Measurements from ENCODE around the gene OSR1.

DNA sequence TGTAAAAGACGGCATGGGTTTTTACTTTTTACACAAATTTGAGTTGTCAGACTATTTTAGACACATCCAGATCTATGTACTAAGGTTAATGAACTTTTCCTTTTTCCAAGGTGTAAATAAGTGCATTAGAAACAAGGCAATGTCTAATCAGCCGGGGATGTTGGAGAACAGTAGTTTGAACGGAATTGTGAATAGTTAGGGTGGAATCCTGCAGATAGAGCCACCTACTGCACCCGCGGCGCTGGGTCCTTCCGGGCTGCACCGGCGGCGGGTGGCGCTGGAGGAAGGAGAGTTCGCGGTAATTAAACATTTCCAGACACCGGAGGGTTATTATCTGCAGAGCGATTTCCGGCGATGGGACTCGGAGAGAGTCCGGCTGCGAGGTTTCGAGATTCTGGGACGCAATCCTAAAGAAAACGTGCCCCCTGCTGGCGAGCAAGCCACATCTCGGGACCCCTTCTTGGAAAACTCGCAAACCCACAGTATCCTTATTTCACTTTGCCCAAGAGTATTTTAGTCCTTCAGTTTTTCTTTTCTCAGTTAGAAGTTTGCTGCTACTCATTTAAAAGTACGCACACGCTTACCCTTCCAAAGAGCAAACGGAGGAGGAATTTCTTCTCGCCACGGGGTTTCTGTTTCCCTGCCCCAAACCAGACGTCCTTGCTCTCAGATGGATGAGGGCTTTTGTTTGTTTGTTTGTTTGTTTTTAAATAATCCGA lies 4.5 kb upstream of the OSR1 start:
- TF ChIP-seq, protein P1, sequence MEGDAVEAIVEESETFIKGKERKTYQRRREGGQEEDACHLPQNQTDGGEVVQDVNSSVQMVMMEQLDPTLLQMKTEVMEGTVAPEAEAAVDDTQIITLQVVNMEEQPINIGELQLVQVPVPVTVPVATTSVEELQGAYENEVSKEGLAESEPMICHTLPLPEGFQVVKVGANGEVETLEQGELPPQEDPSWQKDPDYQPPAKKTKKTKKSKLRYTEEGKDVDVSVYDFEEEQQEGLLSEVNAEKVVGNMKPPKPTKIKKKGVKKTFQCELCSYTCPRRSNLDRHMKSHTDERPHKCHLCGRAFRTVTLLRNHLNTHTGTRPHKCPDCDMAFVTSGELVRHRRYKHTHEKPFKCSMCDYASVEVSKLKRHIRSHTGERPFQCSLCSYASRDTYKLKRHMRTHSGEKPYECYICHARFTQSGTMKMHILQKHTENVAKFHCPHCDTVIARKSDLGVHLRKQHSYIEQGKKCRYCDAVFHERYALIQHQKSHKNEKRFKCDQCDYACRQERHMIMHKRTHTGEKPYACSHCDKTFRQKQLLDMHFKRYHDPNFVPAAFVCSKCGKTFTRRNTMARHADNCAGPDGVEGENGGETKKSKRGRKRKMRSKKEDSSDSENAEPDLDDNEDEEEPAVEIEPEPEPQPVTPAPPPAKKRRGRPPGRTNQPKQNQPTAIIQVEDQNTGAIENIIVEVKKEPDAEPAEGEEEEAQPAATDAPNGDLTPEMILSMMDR (IDR thresholded peaks at IDR 0.05) = peak; percentile 87
- TF ChIP-seq EZH2 (IDR thresholded peaks at IDR 0.05) (peak; percentile 54), EZH2phosphoT487 (IDR thresholded peaks at IDR 0.05) (peak; percentile 72)

All from neural progenitor cell (in vitro differentiated cells).